Endothelial cell of umbilical vein (primary cell): ENCODE results near the gene STK24.

Experiments
- EZH2 ChIP-seq: IDR thresholded peaks from 2 replicates; pipeline ENCODE4 v1.6.1; 2012; ENCODE audit warnings: borderline replicate concordance, low read depth, mild to moderate bottlenecking, moderate library complexity, low read length, inconsistent platforms; ENCODE audit not compliant: severe bottlenecking
- FOS ChIP-seq: IDR thresholded peaks from 2 replicates; pipeline ENCODE4 v1.6.1; 2011; ENCODE audit warnings: mild to moderate bottlenecking, low read length, moderate library complexity, borderline replicate concordance; ENCODE audit not compliant: insufficient read depth
- JUN ChIP-seq: IDR thresholded peaks from 2 replicates; pipeline ENCODE4 v1.6.1; 2011; ENCODE audit warnings: borderline replicate concordance, low read depth; ENCODE audit not compliant: insufficient read length, insufficient read depth
- MAX ChIP-seq: IDR thresholded peaks from 2 replicates; pipeline ENCODE4 v1.6.1; 2011; ENCODE audit not compliant: insufficient read depth, insufficient read length
- MYC ChIP-seq: IDR thresholded peaks from one replicate; pipeline ENCODE4 v1.6.1; 2011; ENCODE audit warnings: mild to moderate bottlenecking, low read depth, low read length
- POLR2A ChIP-seq: IDR thresholded peaks from 2 replicates; pipeline ENCODE4 v1.6.1; 2012; ENCODE audit warnings: low read depth, mild to moderate bottlenecking, control low read depth, low read length
- POLR2AphosphoS5 ChIP-seq: IDR thresholded peaks from 2 replicates; pipeline ENCODE4 v1.6.1; 2012; ENCODE audit warnings: low read depth, mild to moderate bottlenecking, control low read depth, low read length, moderate library complexity; ENCODE audit not compliant: insufficient read depth
- TF ChIP-seq, protein P1 (sequence below), 2 donors: IDR thresholded peaks; 1 replicate in 1 of 2; 2 replicates in 1 of 2; pipeline ENCODE4 v1.5.1; 2011; ENCODE audit warnings: low read length in 2 of 2, mild to moderate bottlenecking in 2 of 2, moderate library complexity in 2 of 2, control low read depth in 1 of 2, inconsistent platforms in 1 of 2, low read depth in 1 of 2; ENCODE audit not compliant: insufficient read depth in 1 of 2; ENCODE audit errors: extremely low read depth in 1 of 2

DNA sequence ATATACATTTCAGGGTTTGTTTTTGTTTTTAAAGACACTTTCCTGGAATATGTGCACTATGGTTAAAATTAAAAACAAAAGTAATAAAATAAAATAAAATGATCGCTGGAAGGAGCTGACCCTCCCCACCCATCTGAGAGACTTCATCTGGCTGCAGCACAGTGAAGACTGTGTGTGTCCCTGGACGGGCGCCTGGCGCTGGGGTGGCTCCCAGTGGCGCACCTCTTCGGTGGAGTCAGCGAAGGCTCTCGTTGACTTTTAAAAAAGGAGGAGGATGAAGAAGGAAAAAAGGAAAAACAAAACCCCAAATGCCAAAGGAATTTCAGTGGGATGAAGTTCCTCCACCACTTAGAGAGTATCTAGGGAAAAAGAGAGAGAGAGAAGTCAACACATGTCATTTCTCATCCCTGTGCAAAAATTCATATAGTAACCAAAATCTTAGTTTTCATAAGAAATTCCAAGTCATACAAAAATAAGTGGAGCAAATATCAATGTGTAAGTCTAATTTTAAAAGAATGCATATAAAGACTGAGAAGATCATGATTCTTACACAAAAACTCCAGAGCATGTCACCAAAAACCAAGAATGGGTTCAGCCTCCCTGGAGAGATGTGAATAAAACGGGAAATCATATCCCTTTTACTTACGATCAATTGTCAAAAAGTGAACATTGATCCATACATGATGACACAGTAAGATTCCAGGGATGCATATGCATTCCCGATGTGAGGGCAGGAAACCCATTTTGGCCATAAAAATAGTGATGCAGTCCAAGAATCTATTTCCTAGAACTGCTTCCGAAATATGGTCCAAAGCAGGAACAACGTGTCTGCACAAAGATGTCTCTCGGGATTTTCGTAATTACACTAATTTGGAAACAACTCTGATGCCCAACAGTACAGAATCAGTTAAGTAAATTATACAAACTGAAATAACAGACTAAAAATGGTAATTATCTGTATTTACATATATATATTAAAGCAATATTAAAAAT is 123.8 kb downstream of the STK24 start:
- TF ChIP-seq, protein P1, sequence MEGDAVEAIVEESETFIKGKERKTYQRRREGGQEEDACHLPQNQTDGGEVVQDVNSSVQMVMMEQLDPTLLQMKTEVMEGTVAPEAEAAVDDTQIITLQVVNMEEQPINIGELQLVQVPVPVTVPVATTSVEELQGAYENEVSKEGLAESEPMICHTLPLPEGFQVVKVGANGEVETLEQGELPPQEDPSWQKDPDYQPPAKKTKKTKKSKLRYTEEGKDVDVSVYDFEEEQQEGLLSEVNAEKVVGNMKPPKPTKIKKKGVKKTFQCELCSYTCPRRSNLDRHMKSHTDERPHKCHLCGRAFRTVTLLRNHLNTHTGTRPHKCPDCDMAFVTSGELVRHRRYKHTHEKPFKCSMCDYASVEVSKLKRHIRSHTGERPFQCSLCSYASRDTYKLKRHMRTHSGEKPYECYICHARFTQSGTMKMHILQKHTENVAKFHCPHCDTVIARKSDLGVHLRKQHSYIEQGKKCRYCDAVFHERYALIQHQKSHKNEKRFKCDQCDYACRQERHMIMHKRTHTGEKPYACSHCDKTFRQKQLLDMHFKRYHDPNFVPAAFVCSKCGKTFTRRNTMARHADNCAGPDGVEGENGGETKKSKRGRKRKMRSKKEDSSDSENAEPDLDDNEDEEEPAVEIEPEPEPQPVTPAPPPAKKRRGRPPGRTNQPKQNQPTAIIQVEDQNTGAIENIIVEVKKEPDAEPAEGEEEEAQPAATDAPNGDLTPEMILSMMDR (IDR thresholded peaks at IDR 0.05; ENCODE audit: extremely low read depth in 1 of 2, insufficient read depth in 1 of 2, low read depth in 1 of 2, low read length in 2 of 2), result no peak
- no peak for TF ChIP-seq FOS
- no peak for TF ChIP-seq POLR2AphosphoS5
- no peak for TF ChIP-seq MAX
- no peak for TF ChIP-seq MYC
- TF ChIP-seq EZH2, result no peak
- no peak for TF ChIP-seq POLR2A
- no peak for TF ChIP-seq JUN
